Nucleus accumbens (tissue), 56 donors: ENCODE data around the gene CDKN2D.

Experiments used
- DNase-seq, 56 donors: peaks; one replicate each; lab custom pipeline; 2025; lab: John Stamatoyannopoulos, UW

Gene CDKN2D

GRCh38 chr19:10568826-10569651 is at the start of gene CDKN2D:
Gene CDKN2D (minus strand): TSS chr19:10568979. CDS start chr19:10568653, 326 bp downstream.
- DNase-seq, result peak; percentile 87 to 100 (median 99)

GRCh38 chr19:10617409-10618121 is 48.8 kb upstream of the CDKN2D start:
- no peak for DNase-seq

GRCh38 chr19:10615429-10616023 is 46.7 kb upstream of the CDKN2D start:
- no peak for DNase-seq

- DNase-seq, result peak in 51 of 56 donors; percentile 7 to 79 (median 44)
Observed at GRCh38 chr19:10612499-10613119, 43.8 kb upstream of the CDKN2D start.

GRCh38 chr19:10611907-10612306 is 43.1 kb upstream of the CDKN2D start:
- DNase-seq, result no peak

GRCh38 chr19:10604460-10604980 is 35.7 kb upstream of the CDKN2D start:
- DNase-seq, result no peak

GRCh38 chr19:10603873-10604459 is 35.2 kb upstream of the CDKN2D start:
- DNase-seq, result peak in 1 of 56 donors; percentile 0

- DNase-seq, result peak in 11 of 56 donors; percentile 2 to 44 (median 9)
Observed at GRCh38 chr19:10603084-10603872, 34.5 kb upstream of the CDKN2D start.

GRCh38 chr19:10602330-10603083 is 33.7 kb upstream of the CDKN2D start:
- peak in 55 of 56 donors; percentile 7 to 89 (median 65) for DNase-seq

GRCh38 chr19:10601999-10602329 is 33.2 kb upstream of the CDKN2D start:
- peak in 1 of 56 donors; percentile 34 for DNase-seq

GRCh38 chr19:10600149-10600548 is 31.4 kb upstream of the CDKN2D start:
- DNase-seq, result no peak

- peak in 49 of 56 donors; percentile 3 to 72 (median 31) for DNase-seq
Observed at GRCh38 chr19:10593820-10594637, 25.2 kb upstream of the CDKN2D start.

GRCh38 chr19:10593148-10593547 is 24.4 kb upstream of the CDKN2D start:
- no peak for DNase-seq

- DNase-seq, result no peak
Observed at GRCh38 chr19:10587839-10588150, 19.0 kb upstream of the CDKN2D start.

- DNase-seq, result no peak
Observed at GRCh38 chr19:10587022-10587838, 18.5 kb upstream of the CDKN2D start, which contains the start of gene AP1M2. Gene AP1M2 (minus strand): TSS chr19:10587312. CDS start chr19:10587231, 81 bp downstream.

- DNase-seq, result no peak
Observed at GRCh38 chr19:10586396-10586795, 17.6 kb upstream of the CDKN2D start.
